MCF 10A (cell line): ENCODE measurements around the gene PRKAR2B. TPM values are rescaled to one million over a fixed set of nuclear protein-coding genes. Genes with fewer than 3 reads are reported as not detected.

ENCODE experiments used
- BruUV-seq: library from RNA; stranded (reverse); fragments of 400-500 nt; replicated peaks from 2 replicates; lab custom pipeline; 2021; lab: Mats Ljungman, UMichigan
- CTCF ChIA-PET: fragments of 300-600 bp; sonication (Branson Sonifier 250); formaldehyde crosslinking; extraction: SDS; loops from one replicate; lab custom pipeline; 2021; ENCODE audit warnings: antibody characterized with exemption, inconsistent platforms; lab: Yijun Ruan, JAX
- POLR2A ChIA-PET: fragments of 300-600, 350-650 bp; sonication (Branson Sonifier 250); formaldehyde crosslinking; extraction: SDS; loops from one replicate; lab custom pipeline; 2020; ENCODE audit warnings: antibody characterized with exemption, inconsistent platforms; lab: Yijun Ruan, JAX
- DNase-seq: peaks from one replicate; pipeline ENCODE4 v3.0.0-alpha.2; 2018; ENCODE audit not compliant: unreplicated experiment
- H3K27ac Mint-ChIP-seq: one replicate; pipeline ENCODE4 v1.8.0; 2022; ENCODE audit warnings: mild to moderate bottlenecking, low read depth, mixed read lengths; ENCODE audit not compliant: unreplicated experiment
- H3K27me3 Mint-ChIP-seq: one replicate; pipeline ENCODE4 v1.8.0; 2022; ENCODE audit warnings: mixed read lengths; ENCODE audit not compliant: insufficient read depth, unreplicated experiment
- H3K36me3 Mint-ChIP-seq: one replicate; pipeline ENCODE4 v1.8.0; 2022; ENCODE audit warnings: mild to moderate bottlenecking, moderate library complexity, mixed read lengths; ENCODE audit not compliant: insufficient read depth, unreplicated experiment
- H3K4me1 Mint-ChIP-seq: one replicate; pipeline ENCODE4 v1.8.0; 2022; ENCODE audit warnings: mixed read lengths; ENCODE audit not compliant: insufficient read depth, unreplicated experiment
- H3K4me3 Mint-ChIP-seq: one replicate; pipeline ENCODE4 v1.8.0; 2022; ENCODE audit warnings: mild to moderate bottlenecking, moderate library complexity, mixed read lengths; ENCODE audit not compliant: unreplicated experiment
- H3K9me3 Mint-ChIP-seq: one replicate; pipeline ENCODE4 v1.8.0; 2022; ENCODE audit warnings: mixed read lengths; ENCODE audit not compliant: unreplicated experiment
- CTCF ChIP-seq: fragments of 200-600 bp; IDR thresholded peaks from one replicate; pipeline ENCODE4 v1.8.0; 2022; ENCODE audit warnings: antibody characterized with exemption, mild to moderate bottlenecking; ENCODE audit not compliant: unreplicated experiment
- intact Hi-C: fragments of 100-400 bp; cut with micrococcal nuclease; formaldehyde crosslinking; loops from 2 replicates; pipeline ENCODE4 v1.14.1; 2022
- total RNA-seq: library from RNA; stranded (reverse); gene quantifications from 2 replicates; pipeline ENCODE4 v1.2.3, GENCODE V29; 2022

PRKAR2B gene
- total RNA-seq, 1 experiment from 2014 or later: not detected

DNA sequence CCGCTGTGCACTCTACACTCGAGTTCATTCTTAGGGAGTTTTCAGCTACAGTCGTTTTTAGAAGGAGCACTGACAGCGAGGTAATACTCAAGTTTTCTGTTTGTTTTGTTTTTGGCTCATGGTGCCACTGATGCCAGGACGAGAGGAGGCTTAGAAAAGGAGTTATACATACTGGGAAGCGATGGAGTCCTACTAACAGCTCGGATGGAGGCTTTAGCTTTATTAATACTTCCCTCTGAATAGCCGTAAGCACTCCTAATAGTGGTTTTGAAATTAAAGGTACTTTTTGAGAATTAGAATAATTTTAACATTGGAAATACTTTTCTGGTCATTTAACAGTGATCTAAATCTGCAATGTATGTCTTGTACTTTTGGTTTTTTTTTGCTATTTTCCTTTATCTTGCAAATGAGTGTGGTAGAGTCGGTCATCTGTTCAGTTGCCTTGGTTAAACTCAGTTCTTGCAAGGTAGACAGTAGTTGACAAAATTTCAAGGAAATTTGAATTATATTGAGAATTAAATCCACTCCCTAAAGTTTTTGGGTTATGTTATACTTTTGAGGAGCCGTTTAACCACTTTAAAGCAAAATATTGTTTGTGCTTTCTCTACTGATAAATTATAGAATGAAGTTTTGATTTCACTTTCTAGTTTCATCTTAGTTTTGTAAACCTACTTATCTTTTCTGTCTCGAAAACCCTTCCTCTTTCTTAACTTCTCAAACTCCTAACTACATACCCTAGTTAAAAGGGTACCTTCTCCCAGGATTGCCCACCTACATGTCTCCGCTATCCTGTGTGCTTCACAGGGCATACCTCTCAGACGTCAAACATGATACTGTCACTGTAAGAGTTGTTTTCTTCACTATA, 125.8 kb downstream of the PRKAR2B start:
- peak overlapping the region; percentile 100 for H3K27ac Mint-ChIP-seq
- peaks cover 22% of the 10 kb centered on the region for H3K4me1 Mint-ChIP-seq
- POLR2A ChIA-PET: interaction anchor here (0.6 to 7.0 kb wide), 21 partner anchors 9 to 720 kb away, joined by 3 to 126 read pairs (median 4); partner anchors contain the start of genes BCAP29, CBLL1, COG5 and DUS4L
- DNase-seq: no peak
- TF ChIP-seq CTCF: no peak
- CTCF ChIA-PET: interaction anchor here (0.6 to 9.5 kb wide), 4 partner anchors 11 to 222 kb away, joined by 3 to 99 read pairs (median 4); no protein-coding TSS in a partner anchor
- intact Hi-C loops: no loop called here
- no peaks in the 10 kb centered on the region for H3K27me3 Mint-ChIP-seq
- H3K9me3 Mint-ChIP-seq: no peaks in the 10 kb centered on the region
- peaks cover 32% of the 10 kb centered on the region for H3K36me3 Mint-ChIP-seq
- H3K4me3 Mint-ChIP-seq: peak overlapping the region; percentile 93
- TSS peak; percentile 50 for BruUV-seq

GRCh38 chr7:107171496-107171895, 127.0 kb downstream of the PRKAR2B start:
- Mint-ChIP-seq H3K4me1 (peaks cover 22% of the 10 kb centered on the region), H3K4me3 (no peak overlapping the region), H3K27me3 (no peaks in the 10 kb centered on the region), H3K27ac (no peak overlapping the region), H3K9me3 (no peaks in the 10 kb centered on the region), H3K36me3 (peaks cover 40% of the 10 kb centered on the region)
- intact Hi-C loops: no loop called here
- no TSS peak for BruUV-seq
- TF ChIP-seq CTCF: no peak
- POLR2A ChIA-PET: interaction anchor here (0.6 to 6.5 kb wide), 3 partner anchors 9 to 781 kb away, joined by 4 to 126 read pairs (median 5); no protein-coding TSS in a partner anchor
- DNase-seq: no peak
- CTCF ChIA-PET: interaction anchor here (0.7 to 1.7 kb wide), 4 partner anchors 19 to 80 kb away, joined by 3 to 6 read pairs (median 6); no protein-coding TSS in a partner anchor

DNA sequence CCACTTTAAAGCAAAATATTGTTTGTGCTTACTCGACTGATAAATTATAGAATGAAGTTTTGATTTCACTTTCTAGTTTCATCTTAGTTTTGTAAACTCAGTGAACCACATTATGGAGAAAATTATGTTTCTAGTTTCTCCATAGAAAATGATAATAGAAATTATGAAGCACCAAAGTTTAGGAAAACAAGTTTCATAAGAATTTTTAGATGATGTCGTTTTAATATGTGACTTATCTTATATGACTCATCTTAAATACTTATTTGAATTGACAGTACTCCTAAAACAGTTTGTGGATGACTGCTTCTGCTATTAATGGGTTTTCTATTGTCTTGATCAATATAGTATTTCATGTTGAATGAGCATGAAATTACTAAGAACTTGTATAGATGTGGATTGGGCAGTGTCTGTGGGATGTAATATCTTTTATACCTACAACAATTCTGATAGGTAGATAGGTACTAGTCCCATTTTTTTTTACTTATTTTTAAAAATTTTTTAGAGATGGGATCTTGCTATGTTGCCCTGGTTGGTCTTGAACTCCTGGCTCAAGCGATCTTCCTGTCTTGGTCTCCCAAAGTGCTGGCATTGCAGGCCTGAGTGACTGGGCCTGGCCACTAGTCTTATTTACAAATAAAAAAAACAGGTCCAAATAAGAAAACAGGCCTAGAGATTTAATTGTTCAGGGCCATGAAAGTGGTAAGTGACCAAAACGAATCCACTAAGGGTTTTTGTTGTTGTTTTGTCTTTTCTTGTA, 127.9 kb downstream of the PRKAR2B start:
- intact Hi-C loops: no loop called here
- Mint-ChIP-seq H3K4me1 (peaks cover 22% of the 10 kb centered on the region), H3K9me3 (no peaks in the 10 kb centered on the region), H3K27ac (no peak overlapping the region), H3K27me3 (no peaks in the 10 kb centered on the region), H3K4me3 (no peak overlapping the region), H3K36me3 (peaks cover 46% of the 10 kb centered on the region)
- DNase-seq: no peak
- ChIA-PET CTCF (interaction anchor here (0.5 to 1.7 kb wide), 5 partner anchors 20 to 508 kb away, joined by 3 to 6 read pairs (median 5); no protein-coding TSS in a partner anchor), POLR2A (interaction anchor here (0.6 to 6.5 kb wide), 2 partner anchors 8 to 780 kb away, joined by 5 to 126 read pairs; no protein-coding TSS in a partner anchor)
- no peak for TF ChIP-seq CTCF
- no TSS peak for BruUV-seq
